GM19351 (cell line): Measurements from ENCODE around the gene GFRA3.
"Not testable (repeated sequence)": the region's sequence is repeated elsewhere in the genome, so short reads cannot be mapped to it uniquely, and the experiment has no call there.

ENCODE experiments used
- ATAC-seq: cut with Tn5 transposase; IDR thresholded peaks from one replicate; pipeline ENCODE4 v1.9.1; 2021; ENCODE audit warnings: mild to moderate bottlenecking, moderate library complexity; ENCODE audit not compliant: unreplicated experiment

GFRA3 gene

GRCh38 chr5:138247800-138248199 lies 26.6 kb downstream of the GFRA3 start:
- ATAC-seq, result not testable (repeated sequence)

- ATAC-seq, result no peak
These were observed 27.6 kb downstream of the GFRA3 start for GRCh38 chr5:138246822-138247221.

- ATAC-seq, result no peak
These were observed 28.1 kb downstream of the GFRA3 start for GRCh38 chr5:138246334-138246733.

- no peak for ATAC-seq
These were observed 28.7 kb downstream of the GFRA3 start for GRCh38 chr5:138245717-138246116.

- ATAC-seq, result no peak
These were observed 30.6 kb downstream of the GFRA3 start for GRCh38 chr5:138243794-138244193.

GRCh38 chr5:138241688-138242571 lies 32.5 kb downstream of the GFRA3 start:
- no peak for ATAC-seq

- ATAC-seq, result no peak
These were observed 33.6 kb downstream of the GFRA3 start for GRCh38 chr5:138240650-138241385.

- no peak for ATAC-seq
These were observed 36.4 kb downstream of the GFRA3 start for GRCh38 chr5:138238034-138238433.

- ATAC-seq, result no peak
These were observed 39.8 kb downstream of the GFRA3 start for GRCh38 chr5:138234651-138235050.

GRCh38 chr5:138233280-138233679 lies 41.1 kb downstream of the GFRA3 start:
- no peak for ATAC-seq

GRCh38 chr5:138230981-138231589 lies 43.3 kb downstream of the GFRA3 start:
- no peak for ATAC-seq

- ATAC-seq, result no peak
These were observed 44.2 kb downstream of the GFRA3 start for GRCh38 chr5:138230261-138230660.

GRCh38 chr5:138229387-138229786 lies 45.0 kb downstream of the GFRA3 start:
- ATAC-seq, result no peak

GRCh38 chr5:138226910-138227309 lies 47.5 kb downstream of the GFRA3 start:
- ATAC-seq, result no peak

GRCh38 chr5:138224712-138225111 lies 49.7 kb downstream of the GFRA3 start:
- ATAC-seq, result no peak

GRCh38 chr5:138223532-138223931 lies 50.9 kb downstream of the GFRA3 start:
- ATAC-seq, result no peak

- no peak for ATAC-seq
These were observed 57.6 kb downstream of the GFRA3 start for GRCh38 chr5:138216799-138217198.

GRCh38 chr5:138213161-138214029 lies 61.0 kb downstream of the GFRA3 start, which contains the start of gene CDC23:
TSS of gene CDC23 (minus strand) at chr5:138213323. CDS start at chr5:138213312, 11 bp downstream.
- peak; percentile 97 for ATAC-seq

GRCh38 chr5:138212828-138213160 lies 61.6 kb downstream of the GFRA3 start:
- ATAC-seq, result peak; percentile 14

- ATAC-seq, result no peak
These were observed 63.4 kb downstream of the GFRA3 start for GRCh38 chr5:138210985-138211384.
